Hepatocyte (in vitro differentiated cells): Measurements from ENCODE around the gene INTS3. TPM values are rescaled to one million over a fixed set of nuclear protein-coding genes. Genes with fewer than 3 reads are reported as not detected.

ENCODE experiments used
- DNase-seq: peaks from one replicate; pipeline ENCODE4 v3.0.0-alpha.2; 2016; ENCODE audit warnings: low spot score
- H2AFZ ChIP-seq: fragments of 200-600 bp; sonication (generic); 2 replicates; pipeline ENCODE4 v1.6.0; 2016; ENCODE audit warnings: antibody characterized with exemption, mild to moderate bottlenecking
- H3K27ac ChIP-seq: fragments of 200-600 bp; sonication (generic); 2 replicates; pipeline ENCODE4 v1.5.1; 2016; ENCODE audit warnings: mild to moderate bottlenecking
- H3K27me3 ChIP-seq: fragments of 200-600 bp; sonication (generic); 2 replicates; pipeline ENCODE4 v1.6.1; 2016
- H3K36me3 ChIP-seq: fragments of 200-600 bp; sonication (generic); replicated peaks from 2 replicates; pipeline ENCODE4 v1.5.1; 2016; ENCODE audit warnings: low read depth; ENCODE audit not compliant: insufficient read depth
- H3K4me1 ChIP-seq: fragments of 200-600 bp; sonication (generic); 2 replicates; pipeline ENCODE4 v1.5.1; 2016; ENCODE audit warnings: mild to moderate bottlenecking, moderate library complexity; ENCODE audit not compliant: insufficient read depth
- H3K4me2 ChIP-seq: fragments of 200-600 bp; sonication (generic); 2 replicates; pipeline ENCODE4 v1.6.0; 2016
- H3K4me3 ChIP-seq: fragments of 200-600 bp; sonication (generic); 2 replicates; pipeline ENCODE4 v1.5.1; 2016; ENCODE audit warnings: mild to moderate bottlenecking
- H3K79me2 ChIP-seq: fragments of 200-600 bp; sonication (generic); 2 replicates; pipeline ENCODE4 v1.6.0; 2017; ENCODE audit warnings: mild to moderate bottlenecking
- H3K9me2 ChIP-seq: fragments of 200-600 bp; sonication (generic); replicated peaks from 2 replicates; pipeline ENCODE4 v1.6.0; 2017; ENCODE audit warnings: mild to moderate bottlenecking; ENCODE audit not compliant: insufficient read depth
- H3K9me3 ChIP-seq: fragments of 200-600 bp; sonication (generic); 2 replicates; pipeline ENCODE4 v1.5.1; 2016; ENCODE audit warnings: low read depth, mild to moderate bottlenecking
- H4K20me1 ChIP-seq: fragments of 200-600 bp; sonication (generic); 2 replicates; pipeline ENCODE4 v1.6.0; 2016; ENCODE audit warnings: mild to moderate bottlenecking; ENCODE audit not compliant: insufficient read depth, poor library complexity, severe bottlenecking
- EZH2 ChIP-seq: fragments of 200-600 bp; sonication (generic); IDR thresholded peaks from 2 replicates; pipeline ENCODE4 v1.6.1; 2016; ENCODE audit warnings: antibody characterized with exemption, mild to moderate bottlenecking, borderline replicate concordance
- EZH2phosphoT487 ChIP-seq: fragments of 200-600 bp; sonication (generic); IDR thresholded peaks from one replicate; pipeline ENCODE4 v1.6.1; 2018; ENCODE audit warnings: antibody characterized with exemption, mild to moderate bottlenecking, low read depth, moderate library complexity; ENCODE audit not compliant: unreplicated experiment, severe bottlenecking
- WGBS: methylation state at CpG from one replicate; pipeline ENCODE4 v1.1.6; 2016; ENCODE audit warnings: low lambda C conversion rate; ENCODE audit errors: missing lambda C conversion rate; 5-methylcytosine and 5-hydroxymethylcytosine counted together
- polyA plus RNA-seq: library from polyadenylated mRNA; unstranded; fragments of >200 nt; fragmentation: Nextera tagmentation; extraction: Ambion mirVana; gene quantifications from 2 replicates; pipeline ENCODE4 v1.2.1, GENCODE V29; 2016
- total RNA-seq: library from RNA; depleted of rRNA; stranded (reverse); fragments of >200 nt; gene quantifications from 2 replicates; pipeline ENCODE4 v1.2.3, GENCODE V29; 2014
- TF ChIP-seq, protein P1 (sequence below): fragments of 200-600 bp; sonication (generic); IDR thresholded peaks from 2 replicates; pipeline ENCODE4 v1.5.1; 2016; ENCODE audit warnings: antibody characterized with exemption, mild to moderate bottlenecking; ENCODE audit not compliant: poor library complexity

The INTS3 gene
- total and polyA plus RNA-seq, 2 experiments from 2014 or later: 37.1 to 42.3 TPM

DNA sequence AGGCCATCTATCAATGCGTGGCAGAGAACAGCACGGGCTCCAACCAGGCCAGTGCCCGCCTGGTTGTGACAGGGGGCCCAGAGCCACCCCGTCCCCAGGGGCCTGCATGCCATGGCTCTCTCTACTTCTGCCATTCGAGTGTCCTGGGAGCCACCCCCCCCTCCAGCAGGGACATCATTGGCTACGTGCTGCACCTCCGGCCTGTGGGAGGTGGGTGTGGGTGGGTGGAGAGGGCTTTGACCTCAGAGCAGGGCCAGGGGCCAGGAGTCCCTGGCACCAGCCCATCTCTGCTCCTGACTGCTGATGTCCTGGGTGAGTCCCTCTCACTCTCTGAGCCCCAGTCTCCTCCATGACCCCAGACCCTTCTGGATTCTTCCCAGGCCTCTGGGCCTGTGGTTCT, 72.7 kb downstream of the INTS3 start:
- no peaks in the 10 kb centered on the region for H3K4me1 ChIP-seq
- no peaks in the 10 kb centered on the region for H3K27me3 ChIP-seq
- no peak for DNase-seq
- H4K20me1 ChIP-seq: no peaks in the 10 kb centered on the region
- no peaks in the 10 kb centered on the region for H3K79me2 ChIP-seq
- no peak overlapping the region for H3K27ac ChIP-seq
- H3K4me2 ChIP-seq: no peak overlapping the region
- H3K9me2 ChIP-seq: no peaks in the 10 kb centered on the region
- H2AFZ ChIP-seq: no peak overlapping the region
- TF ChIP-seq, protein P1, sequence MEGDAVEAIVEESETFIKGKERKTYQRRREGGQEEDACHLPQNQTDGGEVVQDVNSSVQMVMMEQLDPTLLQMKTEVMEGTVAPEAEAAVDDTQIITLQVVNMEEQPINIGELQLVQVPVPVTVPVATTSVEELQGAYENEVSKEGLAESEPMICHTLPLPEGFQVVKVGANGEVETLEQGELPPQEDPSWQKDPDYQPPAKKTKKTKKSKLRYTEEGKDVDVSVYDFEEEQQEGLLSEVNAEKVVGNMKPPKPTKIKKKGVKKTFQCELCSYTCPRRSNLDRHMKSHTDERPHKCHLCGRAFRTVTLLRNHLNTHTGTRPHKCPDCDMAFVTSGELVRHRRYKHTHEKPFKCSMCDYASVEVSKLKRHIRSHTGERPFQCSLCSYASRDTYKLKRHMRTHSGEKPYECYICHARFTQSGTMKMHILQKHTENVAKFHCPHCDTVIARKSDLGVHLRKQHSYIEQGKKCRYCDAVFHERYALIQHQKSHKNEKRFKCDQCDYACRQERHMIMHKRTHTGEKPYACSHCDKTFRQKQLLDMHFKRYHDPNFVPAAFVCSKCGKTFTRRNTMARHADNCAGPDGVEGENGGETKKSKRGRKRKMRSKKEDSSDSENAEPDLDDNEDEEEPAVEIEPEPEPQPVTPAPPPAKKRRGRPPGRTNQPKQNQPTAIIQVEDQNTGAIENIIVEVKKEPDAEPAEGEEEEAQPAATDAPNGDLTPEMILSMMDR: no peak
- TF ChIP-seq EZH2 (no peak), EZH2phosphoT487 (no peak)
- H3K36me3 ChIP-seq: no peaks in the 10 kb centered on the region
- 92% methylated on average over 6 of the region's 7 CpGs for whole genome bisulfite sequencing
- no peaks in the 10 kb centered on the region for H3K9me3 ChIP-seq
- no peak overlapping the region for H3K4me3 ChIP-seq

DNA sequence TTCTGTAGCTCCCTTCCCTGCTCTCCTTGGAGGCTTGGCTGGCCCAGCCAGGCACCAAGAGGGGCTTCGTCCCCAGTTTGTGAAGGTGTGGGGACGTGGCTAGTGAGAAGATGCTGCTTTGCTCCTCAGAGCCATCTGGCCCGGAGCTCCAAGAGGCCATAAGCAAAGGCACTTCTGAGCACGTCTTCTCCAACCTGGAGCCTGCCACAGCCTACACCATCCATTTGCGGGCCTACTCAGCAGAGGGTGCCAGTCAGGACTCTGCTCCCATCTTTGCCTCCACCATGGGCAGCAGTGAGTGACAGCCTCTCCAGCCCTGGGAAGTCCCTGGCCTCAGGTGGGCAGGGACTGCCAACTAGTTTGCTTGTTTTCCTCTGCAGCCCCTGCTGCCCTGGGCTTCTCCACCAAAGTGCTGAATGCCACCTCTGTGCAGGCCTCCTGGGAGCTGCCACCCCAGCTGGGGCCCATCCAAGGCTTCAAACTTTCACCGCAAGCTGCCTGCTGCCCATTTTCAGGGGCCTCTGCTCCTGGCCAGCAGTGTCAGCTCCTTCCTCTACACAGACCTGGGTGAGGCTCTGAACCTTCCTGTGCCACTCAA, 73.3 kb downstream of the INTS3 start:
- no peak overlapping the region for H3K4me3 ChIP-seq
- H3K36me3 ChIP-seq: no peaks in the 10 kb centered on the region
- no peak overlapping the region for H3K27ac ChIP-seq
- H3K4me2 ChIP-seq: no peak overlapping the region
- H4K20me1 ChIP-seq: no peaks in the 10 kb centered on the region
- no peaks in the 10 kb centered on the region for H3K79me2 ChIP-seq
- H2AFZ ChIP-seq: no peak overlapping the region
- no peaks in the 10 kb centered on the region for H3K9me2 ChIP-seq
- H3K27me3 ChIP-seq: no peaks in the 10 kb centered on the region
- H3K4me1 ChIP-seq: no peaks in the 10 kb centered on the region
- TF ChIP-seq, protein P1: no peak
- TF ChIP-seq EZH2phosphoT487 (no peak), EZH2 (no peak)
- no peak for DNase-seq
- 98% methylated on average over 6 of the region's 6 CpGs for WGBS
- no peaks in the 10 kb centered on the region for H3K9me3 ChIP-seq

DNA sequence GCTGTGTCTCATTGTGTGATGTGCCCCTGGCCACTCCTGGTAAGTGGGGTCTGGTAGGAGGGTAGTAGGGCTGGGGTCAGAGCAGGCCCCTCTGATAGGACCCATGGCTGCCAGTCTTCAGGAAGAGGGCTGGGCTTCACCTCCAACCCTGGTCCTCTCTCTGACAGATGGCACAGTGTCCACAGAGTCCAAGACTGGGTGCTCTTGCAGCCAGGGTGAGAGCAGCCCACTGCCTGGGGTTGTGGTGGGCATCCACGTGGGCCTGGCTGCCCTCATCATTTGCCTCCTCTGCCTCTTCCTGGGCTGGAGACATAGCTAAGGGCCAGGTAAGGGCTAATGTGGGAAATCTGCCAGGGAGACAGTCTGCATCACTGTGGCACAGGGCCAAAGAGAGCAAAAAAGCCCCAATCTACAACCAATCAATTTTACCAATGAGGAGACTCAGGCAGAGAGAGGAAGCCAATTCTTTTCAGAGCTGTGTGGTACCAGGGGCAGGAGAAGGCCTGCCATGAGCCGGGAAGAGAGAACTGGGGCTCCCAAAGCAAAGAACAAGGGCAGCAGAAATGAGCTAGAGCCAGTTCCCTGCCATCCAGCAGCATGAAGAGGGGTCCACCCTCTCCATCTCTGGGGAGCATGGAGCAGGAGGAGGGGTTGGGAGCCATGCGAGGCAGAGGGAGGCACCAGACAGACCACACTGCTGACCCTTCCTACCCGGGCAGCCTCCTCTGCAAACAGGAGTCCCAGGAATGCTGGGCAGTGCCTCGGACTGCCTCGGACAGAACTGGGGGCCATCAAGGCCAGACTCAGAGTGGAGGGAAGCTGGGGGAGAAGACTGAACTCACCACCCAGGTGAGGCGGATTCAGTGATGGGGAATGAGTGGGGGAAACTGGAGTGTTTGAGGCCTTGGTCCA, 74.2 kb downstream of the INTS3 start:
- WGBS: 94% methylated on average over 7 of the region's 7 CpGs
- Histone ChIP-seq H3K4me1 (no peaks in the 10 kb centered on the region), H2AFZ (no peak overlapping the region), H3K4me2 (no peak overlapping the region), H3K4me3 (no peak overlapping the region), H3K27ac (no peak overlapping the region), H3K9me3 (no peaks in the 10 kb centered on the region), H3K79me2 (no peaks in the 10 kb centered on the region), H3K36me3 (no peaks in the 10 kb centered on the region), H3K9me2 (no peaks in the 10 kb centered on the region), H3K27me3 (no peaks in the 10 kb centered on the region), H4K20me1 (no peaks in the 10 kb centered on the region)
- DNase-seq: no peak
- TF ChIP-seq EZH2phosphoT487 (no peak), EZH2 (no peak)
- TF ChIP-seq, protein P1: no peak
